ENCODE results near the gene ZSWIM4. TPM values are rescaled to one million over a fixed set of nuclear protein-coding genes. Genes with fewer than 3 reads are reported as not detected.

Gene ZSWIM4
- total and polyA plus RNA-seq, 2 experiments from 2014 or later, result 5.4 to 42.3 TPM

GRCh38 chr19:13761423-13761822 is 33.8 kb upstream of the ZSWIM4 start:
- H3K36me3 ChIP-seq (ENCODE audit: insufficient read depth), result peaks cover 10% of the 10 kb centered on the region; the same call in 1 of the 2 replicates
- Mint-ChIP-seq H3K36me3 (ENCODE audit: low read depth) (peaks cover 40% of the 10 kb centered on the region), H3K4me1 (peaks cover 6% of the 10 kb centered on the region), H3K27me3 (ENCODE audit: insufficient read depth, low read depth, poor library complexity) (peaks cover 14% of the 10 kb centered on the region), H3K27ac (no peak overlapping the region), H3K9me3 (no peaks in the 10 kb centered on the region; the same call in 2 of the 3 replicates), H3K4me3 (no peak overlapping the region)
- no peak overlapping the region for H3K4me2 ChIP-seq
- DNase-seq (ENCODE audit: low spot score) (no peak), ATAC-seq (no peak)
- H3K27ac ChIP-seq (ENCODE audit: low read depth), result no peak overlapping the region
- TF ChIP-seq CTCF (conservative IDR thresholded peaks at IDR 0.05; ENCODE audit: low read depth in 2 of 2), result peak in 1 of 2 experiments; percentile 16; a peak in 1 of 4 replicates
- TF ChIP-seq POLR2AphosphoS5 (IDR thresholded peaks at IDR 0.05; ENCODE audit: low read depth), result no peak
- no peak for TF ChIP-seq ZNF462 (CRISPR knock-in tag; IDR thresholded peaks at IDR 0.05)
- H3K27me3 ChIP-seq (ENCODE audit: insufficient read depth), result no peaks in the 10 kb centered on the region
- no peaks in the 10 kb centered on the region; the same call in 1 of the 2 replicates for H3F3A ChIP-seq (replicated peaks; ENCODE audit: low read depth)
- H3K4me1 ChIP-seq (ENCODE audit: insufficient read depth), result no peaks in the 10 kb centered on the region; the same call in 1 of the 2 replicates
- H3K4me3 ChIP-seq, result no peak overlapping the region
- H4K20me1 ChIP-seq (replicated peaks; ENCODE audit: insufficient read depth), result no peaks in the 10 kb centered on the region
- no peak overlapping the region for H2AFZ ChIP-seq
- no peaks in the 10 kb centered on the region for H3K9me2 ChIP-seq (ENCODE audit: insufficient read depth)
- no peaks in the 10 kb centered on the region for H3K79me2 ChIP-seq (replicated peaks; ENCODE audit: insufficient read depth)

Data from GM23338 (cell line).